HG03457 (cell line): ENCODE data around the gene EIF4H.
A peak's percentile ranks its signal among the peaks of the same experiment; 100 is the strongest.
"Not testable (repeated sequence)": the region's sequence is repeated elsewhere in the genome, so short reads cannot be mapped to it uniquely, and the experiment has no call there.

Source experiments
- ATAC-seq: cut with Tn5 transposase; IDR thresholded peaks from one replicate; pipeline ENCODE4 v1.9.1; 2021; ENCODE audit warnings: moderate number of reproducible peaks; ENCODE audit not compliant: unreplicated experiment

The EIF4H gene

GRCh38 chr7:74197449-74198124, 23.4 kb downstream of the EIF4H start:
- no peak for ATAC-seq

GRCh38 chr7:74199551-74200355, 25.6 kb downstream of the EIF4H start:
- ATAC-seq = no peak

GRCh38 chr7:74202841-74203556, 28.8 kb downstream of the EIF4H start:
- ATAC-seq = no peak

GRCh38 chr7:74203956-74204618, 29.9 kb downstream of the EIF4H start:
- ATAC-seq = no peak

GRCh38 chr7:74206052-74206451, 31.9 kb downstream of the EIF4H start:
- not testable (repeated sequence) for ATAC-seq

- ATAC-seq = no peak
These were observed 32.5 kb downstream of the EIF4H start for GRCh38 chr7:74206589-74207120.

- ATAC-seq = no peak
These were observed 33.4 kb downstream of the EIF4H start for GRCh38 chr7:74207586-74207985.

GRCh38 chr7:74208241-74208640, 34.1 kb downstream of the EIF4H start:
- not testable (repeated sequence) for ATAC-seq

GRCh38 chr7:74212661-74213060, 38.5 kb downstream of the EIF4H start:
- ATAC-seq = no peak

- ATAC-seq = no peak
These were observed 40.9 kb downstream of the EIF4H start for GRCh38 chr7:74214816-74215630.

GRCh38 chr7:74215921-74216320, 41.8 kb downstream of the EIF4H start:
- ATAC-seq = no peak

- no peak for ATAC-seq
These were observed 42.2 kb downstream of the EIF4H start for GRCh38 chr7:74216361-74216761.

GRCh38 chr7:74217455-74218342, 43.5 kb downstream of the EIF4H start:
- peak; percentile 46 for ATAC-seq

GRCh38 chr7:74218343-74218698, 44.2 kb downstream of the EIF4H start:
- no peak for ATAC-seq

- no peak for ATAC-seq
These were observed 45.3 kb downstream of the EIF4H start for GRCh38 chr7:74219416-74219815.

- no peak for ATAC-seq
These were observed 46.1 kb downstream of the EIF4H start for GRCh38 chr7:74220229-74220628.

GRCh38 chr7:74221713-74222112, 47.6 kb downstream of the EIF4H start:
- no peak for ATAC-seq

GRCh38 chr7:74222851-74223710, 48.9 kb downstream of the EIF4H start:
- no peak for ATAC-seq
